Measurements from ENCODE around the gene OR4D11. TPM values are rescaled to one million over a fixed set of nuclear protein-coding genes. Genes with fewer than 3 reads are reported as not detected.

OR4D11 gene
- total RNA-seq = not detected

GRCh38 chr11:59503276-59503675 lies at the start of gene OR4D11:
Gene OR4D11 (plus strand): TSS chr11:59503576. CDS start chr11:59503576, 0 bp downstream.
- TF ChIP-seq CTCF (IDR thresholded peaks at IDR 0.05) (no peak), POLR2A (IDR thresholded peaks at IDR 0.05) (no peak)
- Histone ChIP-seq H3K4me1 (no peaks in the 10 kb centered on the region), H3K4me3 (no peak within 1 kb of the TSS), H3K27me3 (no peaks in the 10 kb centered on the region), H3K36me3 (no peaks in the 10 kb centered on the region), H3K27ac (no peak within 1 kb of the TSS), H3K9me3 (no peaks in the 10 kb centered on the region)
- DNase-seq = no peak

GRCh38 chr11:59456661-59457060 lies 46.7 kb upstream of the OR4D11 start, which contains the start of gene OR4D6:
Gene OR4D6 (plus strand): TSS chr11:59456961. CDS start chr11:59456961, 0 bp downstream.
- Histone ChIP-seq H3K27me3 (no peaks in the 10 kb centered on the region), H3K27ac (no peak within 1 kb of the TSS), H3K4me3 (no peak within 1 kb of the TSS), H3K9me3 (no peaks in the 10 kb centered on the region), H3K4me1 (no peaks in the 10 kb centered on the region), H3K36me3 (no peaks in the 10 kb centered on the region)
- TF ChIP-seq POLR2A (IDR thresholded peaks at IDR 0.05) (no peak), CTCF (IDR thresholded peaks at IDR 0.05) (no peak)
- no peak for DNase-seq

GRCh38 chr11:59459916-59460315 lies 43.5 kb upstream of the OR4D11 start:
- no peak overlapping the region for H3K27ac ChIP-seq
- no peaks in the 10 kb centered on the region for H3K27me3 ChIP-seq
- TF ChIP-seq CTCF (IDR thresholded peaks at IDR 0.05) (no peak), POLR2A (IDR thresholded peaks at IDR 0.05) (no peak)
- no peaks in the 10 kb centered on the region for H3K9me3 ChIP-seq
- H3K4me1 ChIP-seq = no peaks in the 10 kb centered on the region
- no peak for DNase-seq
- H3K36me3 ChIP-seq = no peaks in the 10 kb centered on the region
- no peak overlapping the region for H3K4me3 ChIP-seq

- Histone ChIP-seq H3K4me3 (no peak overlapping the region), H3K27me3 (no peaks in the 10 kb centered on the region), H3K9me3 (no peaks in the 10 kb centered on the region), H3K4me1 (no peaks in the 10 kb centered on the region), H3K27ac (no peak overlapping the region), H3K36me3 (no peaks in the 10 kb centered on the region)
- no peak for DNase-seq
- no peak for TF ChIP-seq CTCF (IDR thresholded peaks at IDR 0.05)
- no peak for TF ChIP-seq POLR2A (IDR thresholded peaks at IDR 0.05)
Observed at GRCh38 chr11:59463190-59463641, 40.2 kb upstream of the OR4D11 start.

- Histone ChIP-seq H3K4me3 (no peak within 1 kb of the TSS), H3K36me3 (no peaks in the 10 kb centered on the region), H3K4me1 (no peaks in the 10 kb centered on the region), H3K27ac (no peak within 1 kb of the TSS), H3K9me3 (no peaks in the 10 kb centered on the region), H3K27me3 (no peaks in the 10 kb centered on the region)
- TF ChIP-seq CTCF (IDR thresholded peaks at IDR 0.05) (no peak), POLR2A (IDR thresholded peaks at IDR 0.05) (no peak)
- no peak for DNase-seq
Observed at GRCh38 chr11:59473015-59473414, 30.4 kb upstream of the OR4D11 start, which contains the start of gene OR4D10. Gene OR4D10 (plus strand): TSS chr11:59473315. CDS start chr11:59477430, 4,115 bp downstream.

GRCh38 chr11:59475176-59475575 lies 28.2 kb upstream of the OR4D11 start:
- no peak for DNase-seq
- Histone ChIP-seq H3K36me3 (no peaks in the 10 kb centered on the region), H3K4me3 (no peak overlapping the region), H3K4me1 (no peaks in the 10 kb centered on the region), H3K27ac (no peak overlapping the region), H3K27me3 (no peaks in the 10 kb centered on the region), H3K9me3 (no peaks in the 10 kb centered on the region)
- no peak for TF ChIP-seq POLR2A (IDR thresholded peaks at IDR 0.05)
- TF ChIP-seq CTCF (IDR thresholded peaks at IDR 0.05) = no peak

Data from Peyer's patch (tissue), 4 donors.